ENCODE results near the gene ADGRG3.

- TF ChIP-seq ZBTB11 (CRISPR knock-in tag; IDR thresholded peaks at IDR 0.05) (no peak), ZZZ3 (IDR thresholded peaks at IDR 0.05; ENCODE audit: control insufficient read depth, insufficient read length, low read depth) (no peak), ATF3 (IDR thresholded peaks at IDR 0.05; ENCODE audit: borderline replicate concordance, extremely low read depth, low read depth, low read length) (no peak), RB1 (IDR thresholded peaks at IDR 0.05; ENCODE audit: borderline replicate concordance) (no peak), POLR2A (IDR thresholded peaks at IDR 0.05; ENCODE audit: low read depth, low read length) (no peak), EGR1 (IDR thresholded peaks at IDR 0.05; ENCODE audit: borderline replicate concordance in 1 of 2, low read depth in 2 of 2, low read length in 2 of 2) (no peak), CEBPZ (IDR thresholded peaks at IDR 0.05; ENCODE audit: low read depth, low read length) (no peak), MYC (IDR thresholded peaks at IDR 0.05; ENCODE audit: insufficient read depth, insufficient read length, insufficient replicate concordance, low read length, severe bottlenecking) (no peak)
- TF ChIP-seq, protein P1, sequence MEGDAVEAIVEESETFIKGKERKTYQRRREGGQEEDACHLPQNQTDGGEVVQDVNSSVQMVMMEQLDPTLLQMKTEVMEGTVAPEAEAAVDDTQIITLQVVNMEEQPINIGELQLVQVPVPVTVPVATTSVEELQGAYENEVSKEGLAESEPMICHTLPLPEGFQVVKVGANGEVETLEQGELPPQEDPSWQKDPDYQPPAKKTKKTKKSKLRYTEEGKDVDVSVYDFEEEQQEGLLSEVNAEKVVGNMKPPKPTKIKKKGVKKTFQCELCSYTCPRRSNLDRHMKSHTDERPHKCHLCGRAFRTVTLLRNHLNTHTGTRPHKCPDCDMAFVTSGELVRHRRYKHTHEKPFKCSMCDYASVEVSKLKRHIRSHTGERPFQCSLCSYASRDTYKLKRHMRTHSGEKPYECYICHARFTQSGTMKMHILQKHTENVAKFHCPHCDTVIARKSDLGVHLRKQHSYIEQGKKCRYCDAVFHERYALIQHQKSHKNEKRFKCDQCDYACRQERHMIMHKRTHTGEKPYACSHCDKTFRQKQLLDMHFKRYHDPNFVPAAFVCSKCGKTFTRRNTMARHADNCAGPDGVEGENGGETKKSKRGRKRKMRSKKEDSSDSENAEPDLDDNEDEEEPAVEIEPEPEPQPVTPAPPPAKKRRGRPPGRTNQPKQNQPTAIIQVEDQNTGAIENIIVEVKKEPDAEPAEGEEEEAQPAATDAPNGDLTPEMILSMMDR (IDR thresholded peaks at IDR 0.05 in 2 of 3, conservative IDR thresholded peaks at IDR 0.05 in 1 of 3; ENCODE audit: control insufficient read depth in 2 of 3, extremely low read depth in 1 of 3, insufficient read depth in 1 of 3, low read depth in 3 of 3, low read length in 3 of 3), result no peak
- TF ChIP-seq, protein P2, sequence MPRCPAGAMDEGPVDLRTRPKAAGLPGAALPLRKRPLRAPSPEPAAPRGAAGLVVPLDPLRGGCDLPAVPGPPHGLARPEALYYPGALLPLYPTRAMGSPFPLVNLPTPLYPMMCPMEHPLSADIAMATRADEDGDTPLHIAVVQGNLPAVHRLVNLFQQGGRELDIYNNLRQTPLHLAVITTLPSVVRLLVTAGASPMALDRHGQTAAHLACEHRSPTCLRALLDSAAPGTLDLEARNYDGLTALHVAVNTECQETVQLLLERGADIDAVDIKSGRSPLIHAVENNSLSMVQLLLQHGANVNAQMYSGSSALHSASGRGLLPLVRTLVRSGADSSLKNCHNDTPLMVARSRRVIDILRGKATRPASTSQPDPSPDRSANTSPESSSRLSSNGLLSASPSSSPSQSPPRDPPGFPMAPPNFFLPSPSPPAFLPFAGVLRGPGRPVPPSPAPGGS (IDR thresholded peaks at IDR 0.05; ENCODE audit: borderline replicate concordance, insufficient read depth, low read depth, low read length, poor library complexity, severe bottlenecking), result no peak
These were observed 29.7 kb upstream of the ADGRG3 start for GRCh38 chr16:57638381-57638780.
